OCI-LY3 (cell line): ENCODE measurements around the gene CD300LD.

Experiments
- H2AFZ ChIP-seq: fragments of 200-600, 300-600 bp; shearing (Covaris generic); 2 replicates; pipeline ENCODE4 v1.6.0; 2014; ENCODE audit warnings: antibody characterized with exemption, low read depth, low read length
- H3K27ac ChIP-seq: fragments of 200-600, 300-600 bp; sonication (generic); 2 replicates; pipeline ENCODE4 v1.5.1; 2014; ENCODE audit warnings: mild to moderate bottlenecking, low read length, moderate library complexity, mixed read lengths
- H3K27me3 ChIP-seq: fragments of 200-600, 300-600 bp; sonication (generic); 2 replicates; pipeline ENCODE4 v1.6.1; 2014; ENCODE audit warnings: low read depth, low read length, mixed read lengths
- H3K36me3 ChIP-seq: fragments of 200-600, 300-600 bp; sonication (generic); replicated peaks from 2 replicates; pipeline ENCODE3; 2014; ENCODE audit warnings: low read depth, low read length, mixed read lengths
- H3K4me1 ChIP-seq: fragments of 300-600, 200-600 bp; sonication (generic); 2 replicates; pipeline ENCODE4 v1.6.1; 2014; ENCODE audit warnings: low read length, mixed read lengths
- H3K4me2 ChIP-seq: fragments of 200-600, 300-600 bp; sonication (generic); 2 replicates; pipeline ENCODE4 v1.6.1; 2014; ENCODE audit warnings: low read length, mixed read lengths
- H3K4me3 ChIP-seq: fragments of 300-600, 200-600 bp; sonication (generic); 2 replicates; pipeline ENCODE4 v1.5.1; 2014; ENCODE audit warnings: antibody characterized with exemption, mild to moderate bottlenecking, low read length, moderate library complexity
- H3K79me2 ChIP-seq: fragments of 300-600, 200-600 bp; shearing (Covaris generic); 2 replicates; pipeline ENCODE4 v1.6.1; 2014; ENCODE audit warnings: mild to moderate bottlenecking, low read length, mixed read lengths
- H3K9ac ChIP-seq: fragments of 300-600, 200-600 bp; shearing (Covaris generic); 2 replicates; pipeline ENCODE4 v1.6.0; 2014; ENCODE audit warnings: mild to moderate bottlenecking, low read length, moderate library complexity
- H3K9me3 ChIP-seq: fragments of 200-600, 300-600 bp; shearing (Covaris generic); 2 replicates; pipeline ENCODE4 v1.6.1; 2014; ENCODE audit warnings: low read length, mixed read lengths; ENCODE audit not compliant: insufficient read depth
- H4K20me1 ChIP-seq: fragments of 200-600, 300-600 bp; sonication (generic); 2 replicates; pipeline ENCODE4 v1.6.1; 2016; ENCODE audit warnings: low read length, mixed read lengths; ENCODE audit not compliant: insufficient read depth
- EZH2phosphoT487 ChIP-seq: fragments of 200-600 bp; shearing (Covaris generic); IDR thresholded peaks from 2 replicates; pipeline ENCODE4 v1.6.1; 2018; ENCODE audit warnings: antibody characterized with exemption, mixed run types, low read depth
- TF ChIP-seq, protein P1 (sequence below): fragments of 200-600, 300-600 bp; sonication (generic); IDR thresholded peaks from 2 replicates; pipeline ENCODE4 v1.5.1; 2014; ENCODE audit warnings: antibody characterized with exemption, low read length, low read depth

CD300LD gene

DNA sequence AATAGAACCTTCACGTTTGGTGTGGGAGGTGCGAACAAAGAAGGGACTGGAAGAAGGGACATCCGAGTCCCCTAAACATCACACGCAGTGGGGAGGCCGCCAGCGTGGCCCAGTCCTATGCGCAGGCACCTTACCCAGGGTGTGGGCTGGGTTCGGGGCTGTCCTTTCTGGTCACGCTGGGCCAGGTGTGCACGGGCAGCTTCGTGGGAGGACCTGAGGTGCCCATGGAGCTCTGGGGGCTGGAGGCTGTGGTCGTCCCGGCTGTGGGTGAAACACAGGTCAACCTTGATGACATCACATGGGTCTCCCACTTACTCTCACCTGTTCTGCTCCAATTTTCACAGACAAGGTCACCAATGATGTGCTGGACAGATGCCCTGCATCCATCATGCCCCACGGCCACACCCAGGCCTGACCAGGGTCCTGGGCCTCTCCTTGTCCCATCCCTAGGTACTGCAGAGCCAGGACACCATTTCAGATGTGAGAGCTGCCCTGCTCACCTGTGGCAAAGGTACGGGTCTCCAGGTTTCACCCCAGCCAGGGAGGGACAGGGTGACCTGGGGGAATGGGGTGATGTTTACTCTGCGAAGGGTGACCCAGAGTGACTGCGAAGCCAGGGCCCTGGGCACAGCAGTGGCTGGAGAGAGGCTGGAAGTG is 49.2 kb downstream of the CD300LD start:
- TF ChIP-seq EZH2phosphoT487: no peak
- TF ChIP-seq, protein P1, sequence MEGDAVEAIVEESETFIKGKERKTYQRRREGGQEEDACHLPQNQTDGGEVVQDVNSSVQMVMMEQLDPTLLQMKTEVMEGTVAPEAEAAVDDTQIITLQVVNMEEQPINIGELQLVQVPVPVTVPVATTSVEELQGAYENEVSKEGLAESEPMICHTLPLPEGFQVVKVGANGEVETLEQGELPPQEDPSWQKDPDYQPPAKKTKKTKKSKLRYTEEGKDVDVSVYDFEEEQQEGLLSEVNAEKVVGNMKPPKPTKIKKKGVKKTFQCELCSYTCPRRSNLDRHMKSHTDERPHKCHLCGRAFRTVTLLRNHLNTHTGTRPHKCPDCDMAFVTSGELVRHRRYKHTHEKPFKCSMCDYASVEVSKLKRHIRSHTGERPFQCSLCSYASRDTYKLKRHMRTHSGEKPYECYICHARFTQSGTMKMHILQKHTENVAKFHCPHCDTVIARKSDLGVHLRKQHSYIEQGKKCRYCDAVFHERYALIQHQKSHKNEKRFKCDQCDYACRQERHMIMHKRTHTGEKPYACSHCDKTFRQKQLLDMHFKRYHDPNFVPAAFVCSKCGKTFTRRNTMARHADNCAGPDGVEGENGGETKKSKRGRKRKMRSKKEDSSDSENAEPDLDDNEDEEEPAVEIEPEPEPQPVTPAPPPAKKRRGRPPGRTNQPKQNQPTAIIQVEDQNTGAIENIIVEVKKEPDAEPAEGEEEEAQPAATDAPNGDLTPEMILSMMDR: no peak
- H3K36me3 ChIP-seq: no peaks in the 10 kb centered on the region
- H3K9ac ChIP-seq: no peak overlapping the region
- no peak overlapping the region for H3K4me3 ChIP-seq
- no peaks in the 10 kb centered on the region for H3K9me3 ChIP-seq
- H2AFZ ChIP-seq: no peak overlapping the region
- no peak overlapping the region for H3K27ac ChIP-seq
- no peaks in the 10 kb centered on the region for H4K20me1 ChIP-seq
- no peak overlapping the region for H3K4me2 ChIP-seq
- peaks cover 20% of the 10 kb centered on the region for H3K27me3 ChIP-seq
- H3K79me2 ChIP-seq: no peaks in the 10 kb centered on the region
- peaks cover 20% of the 10 kb centered on the region for H3K4me1 ChIP-seq

DNA sequence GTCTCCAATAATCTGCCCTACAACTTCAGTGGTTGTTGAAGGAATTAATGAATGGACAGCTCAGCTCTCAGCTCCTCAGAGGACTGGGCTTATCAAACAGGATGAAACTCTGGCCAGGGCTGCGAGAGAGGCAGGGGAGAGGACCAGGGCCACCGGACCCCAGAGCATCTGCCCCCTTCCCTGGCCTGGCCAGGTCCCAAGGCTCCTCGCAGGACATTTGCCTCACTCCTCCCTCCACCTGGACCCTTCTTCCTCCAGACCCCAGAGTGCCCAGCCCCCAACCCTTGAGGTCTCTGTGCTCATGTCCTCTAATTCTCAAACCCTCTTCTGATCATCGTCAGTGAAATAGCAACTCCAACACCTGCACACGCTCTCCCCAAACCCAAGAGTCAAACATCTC is 49.9 kb downstream of the CD300LD start:
- peaks cover 15% of the 10 kb centered on the region for H3K4me1 ChIP-seq
- no peak overlapping the region for H2AFZ ChIP-seq
- H3K4me2 ChIP-seq: no peak overlapping the region
- H3K79me2 ChIP-seq: no peaks in the 10 kb centered on the region
- H4K20me1 ChIP-seq: no peaks in the 10 kb centered on the region
- no peaks in the 10 kb centered on the region for H3K9me3 ChIP-seq
- H3K9ac ChIP-seq: no peak overlapping the region
- H3K27me3 ChIP-seq: peaks cover 20% of the 10 kb centered on the region
- no peak overlapping the region for H3K4me3 ChIP-seq
- no peak overlapping the region for H3K27ac ChIP-seq
- H3K36me3 ChIP-seq: no peaks in the 10 kb centered on the region
- TF ChIP-seq, protein P1: no peak
- no peak for TF ChIP-seq EZH2phosphoT487

DNA sequence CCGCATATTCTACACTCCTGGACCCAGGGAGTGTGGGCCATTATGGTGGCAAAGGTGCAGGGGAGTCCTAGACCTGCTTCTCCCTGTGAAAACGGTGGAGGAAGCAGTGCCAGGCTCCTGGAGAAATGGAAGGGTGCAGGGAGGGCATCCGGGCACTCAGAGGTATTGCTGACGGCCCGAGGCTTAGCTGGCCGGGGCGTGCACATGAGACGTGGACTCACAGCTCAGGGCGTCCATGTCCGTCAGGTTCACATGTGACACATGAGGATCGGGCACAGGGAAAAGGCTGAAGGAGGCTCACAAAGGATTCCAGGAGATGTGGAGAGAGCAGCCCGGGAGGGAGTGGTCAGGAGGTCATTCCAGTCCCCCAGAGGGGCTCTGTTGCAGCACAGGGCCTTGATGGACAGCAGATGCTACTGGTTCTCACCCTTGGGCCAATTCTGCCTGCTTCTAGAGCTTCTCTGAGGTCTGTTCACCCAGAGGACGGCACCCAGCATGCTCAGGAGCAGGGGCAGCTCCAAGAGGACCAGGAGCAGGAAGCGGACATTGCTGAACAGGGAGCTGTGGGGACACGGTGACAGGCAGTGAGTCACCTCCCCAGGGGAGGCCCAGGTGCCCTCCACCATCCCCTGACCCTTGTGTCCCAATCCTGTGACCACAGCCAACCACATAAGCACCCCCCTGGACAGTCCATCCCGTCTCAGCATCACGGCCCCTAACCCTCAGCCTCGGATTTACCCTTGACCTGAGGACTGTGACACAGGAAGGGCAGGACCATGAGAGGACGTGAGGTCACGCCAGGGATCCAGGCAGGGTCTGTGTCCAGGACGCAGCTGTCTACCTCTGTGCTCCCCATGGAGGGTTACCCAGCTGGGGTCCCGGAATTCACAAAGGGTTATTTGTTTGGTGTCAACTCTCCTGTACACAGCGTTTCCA is 50.6 kb downstream of the CD300LD start:
- Histone ChIP-seq H3K4me3 (no peak overlapping the region), H3K4me1 (peaks cover 14% of the 10 kb centered on the region), H3K4me2 (no peak overlapping the region)

More for the DNA sequence above, 50.6 kb downstream of the CD300LD start:
- TF ChIP-seq, protein P1: no peak
- no peak for TF ChIP-seq EZH2phosphoT487
- Histone ChIP-seq H3K9me3 (no peaks in the 10 kb centered on the region), H3K79me2 (no peaks in the 10 kb centered on the region), H3K9ac (no peak overlapping the region), H3K27me3 (peaks cover 20% of the 10 kb centered on the region), H3K36me3 (no peaks in the 10 kb centered on the region), H4K20me1 (no peaks in the 10 kb centered on the region), H3K27ac (no peak overlapping the region), H2AFZ (no peak overlapping the region)
